Measurements from ENCODE around the gene ABCC4. TPM values are rescaled to one million over a fixed set of nuclear protein-coding genes. Genes with fewer than 3 reads are reported as not detected.

The ABCC4 gene
- total and polyA plus RNA-seq, 10 donors: 1.4 to 21.0 (median 13.3) TPM

DNA sequence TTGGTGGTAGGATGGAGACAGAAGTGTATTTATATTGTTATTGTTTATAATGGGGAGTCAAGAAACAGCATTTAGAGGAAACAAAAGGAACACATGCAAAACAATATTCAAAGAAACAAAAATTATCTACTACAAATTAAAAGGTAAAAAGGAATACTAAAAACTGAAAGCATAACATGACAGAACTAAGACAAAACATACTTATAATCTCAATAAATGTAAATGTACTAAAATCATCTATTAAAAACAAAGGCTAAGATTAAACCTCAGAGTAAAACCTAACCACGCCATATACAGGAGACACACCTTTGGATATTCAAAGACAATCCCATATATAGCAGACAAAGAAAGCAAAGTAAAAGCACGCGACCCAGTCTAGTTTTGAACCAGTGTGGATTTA is 273.6 kb downstream of the ABCC4 start:
- TF ChIP-seq POLR2AphosphoS5 (IDR thresholded peaks at IDR 0.05) (no peak), POLR2A (IDR thresholded peaks at IDR 0.05) (no peak)
- TF ChIP-seq, protein P1, sequence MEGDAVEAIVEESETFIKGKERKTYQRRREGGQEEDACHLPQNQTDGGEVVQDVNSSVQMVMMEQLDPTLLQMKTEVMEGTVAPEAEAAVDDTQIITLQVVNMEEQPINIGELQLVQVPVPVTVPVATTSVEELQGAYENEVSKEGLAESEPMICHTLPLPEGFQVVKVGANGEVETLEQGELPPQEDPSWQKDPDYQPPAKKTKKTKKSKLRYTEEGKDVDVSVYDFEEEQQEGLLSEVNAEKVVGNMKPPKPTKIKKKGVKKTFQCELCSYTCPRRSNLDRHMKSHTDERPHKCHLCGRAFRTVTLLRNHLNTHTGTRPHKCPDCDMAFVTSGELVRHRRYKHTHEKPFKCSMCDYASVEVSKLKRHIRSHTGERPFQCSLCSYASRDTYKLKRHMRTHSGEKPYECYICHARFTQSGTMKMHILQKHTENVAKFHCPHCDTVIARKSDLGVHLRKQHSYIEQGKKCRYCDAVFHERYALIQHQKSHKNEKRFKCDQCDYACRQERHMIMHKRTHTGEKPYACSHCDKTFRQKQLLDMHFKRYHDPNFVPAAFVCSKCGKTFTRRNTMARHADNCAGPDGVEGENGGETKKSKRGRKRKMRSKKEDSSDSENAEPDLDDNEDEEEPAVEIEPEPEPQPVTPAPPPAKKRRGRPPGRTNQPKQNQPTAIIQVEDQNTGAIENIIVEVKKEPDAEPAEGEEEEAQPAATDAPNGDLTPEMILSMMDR (IDR thresholded peaks at IDR 0.05 in 8 of 11, conservative IDR thresholded peaks at IDR 0.05 in 3 of 11): no peak
- Histone ChIP-seq H3K27me3 (replicated peaks in 1 of 7) (no peaks in the 10 kb centered on the region), H3K36me3 (peaks cover 0 to 9% (median 0%) of the 10 kb centered on the region in 6 donors), H3K4me3 (no peak overlapping the region), H3K9me3 (peaks cover 0 to 4% (median 0%) of the 10 kb centered on the region in 8 donors), H3K27ac (no peak overlapping the region), H3K4me1 (no peaks in the 10 kb centered on the region)
- 93 to 98% (median 97%) methylated on average over 3 of the region's 3 CpGs for WGBS, 5 donors
- intact Hi-C loops (cut with DNase I; ENCODE audit: low total_unique reads): no loop called here
- DNase-seq: no peak

DNA sequence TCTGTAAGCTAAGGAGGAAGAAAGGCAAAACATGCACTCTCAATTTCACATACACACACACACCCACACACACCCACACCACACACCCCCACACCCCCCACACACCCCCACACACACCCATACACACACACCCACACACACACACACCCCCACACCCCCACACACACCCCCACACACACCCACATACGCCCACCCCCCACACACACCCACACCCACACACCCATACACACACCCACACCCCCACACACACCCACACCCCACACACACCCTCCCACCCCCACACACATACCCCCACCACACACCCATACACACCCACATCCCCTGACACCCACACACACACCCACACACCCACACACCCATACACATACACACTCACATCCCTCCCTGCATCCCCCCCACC is 276.1 kb downstream of the ABCC4 start:
- no peak for DNase-seq
- 90 to 100% (median 90%) methylated on average over 1 of the region's 1 CpG; no CpG with 5 or more reads in 2 of the 5 donors for WGBS, 5 donors
- no peaks in the 10 kb centered on the region for H3K4me1 ChIP-seq
- H3K36me3 ChIP-seq: peaks cover 0 to 16% (median 0%) of the 10 kb centered on the region in 6 donors
- TF ChIP-seq, protein P1 (IDR thresholded peaks at IDR 0.05 in 8 of 11, conservative IDR thresholded peaks at IDR 0.05 in 3 of 11): no peak
- TF ChIP-seq POLR2AphosphoS5 (IDR thresholded peaks at IDR 0.05) (no peak), POLR2A (IDR thresholded peaks at IDR 0.05) (no peak)
- no peak overlapping the region for H3K27ac ChIP-seq
- peaks cover 0 to 4% (median 0%) of the 10 kb centered on the region in 8 donors for H3K9me3 ChIP-seq
- intact Hi-C loops (cut with DNase I; ENCODE audit: low total_unique reads): no loop called here
- H3K27me3 ChIP-seq (replicated peaks in 1 of 7): no peaks in the 10 kb centered on the region
- no peak overlapping the region for H3K4me3 ChIP-seq

DNA sequence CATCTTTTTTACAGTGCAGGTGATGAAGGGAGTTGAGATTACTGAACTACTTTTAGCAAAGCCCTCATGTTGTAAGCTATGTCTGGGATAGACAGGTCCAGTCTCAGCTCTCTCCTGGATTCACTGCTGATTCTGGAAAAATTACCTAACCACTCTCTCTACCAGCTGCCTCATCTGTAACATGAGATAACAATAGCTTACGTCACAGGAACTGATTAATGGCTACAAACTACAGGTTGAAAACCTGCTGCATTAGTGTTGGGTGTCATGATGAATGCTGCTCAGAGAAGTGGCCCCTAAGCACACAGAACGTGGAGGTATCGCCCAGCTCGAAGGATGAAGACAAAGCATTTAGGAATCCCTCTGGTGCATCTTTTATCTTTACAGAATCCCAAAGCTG is 277.8 kb downstream of the ABCC4 start:
- intact Hi-C loops (cut with DNase I; ENCODE audit: low total_unique reads): no loop called here

DNA sequence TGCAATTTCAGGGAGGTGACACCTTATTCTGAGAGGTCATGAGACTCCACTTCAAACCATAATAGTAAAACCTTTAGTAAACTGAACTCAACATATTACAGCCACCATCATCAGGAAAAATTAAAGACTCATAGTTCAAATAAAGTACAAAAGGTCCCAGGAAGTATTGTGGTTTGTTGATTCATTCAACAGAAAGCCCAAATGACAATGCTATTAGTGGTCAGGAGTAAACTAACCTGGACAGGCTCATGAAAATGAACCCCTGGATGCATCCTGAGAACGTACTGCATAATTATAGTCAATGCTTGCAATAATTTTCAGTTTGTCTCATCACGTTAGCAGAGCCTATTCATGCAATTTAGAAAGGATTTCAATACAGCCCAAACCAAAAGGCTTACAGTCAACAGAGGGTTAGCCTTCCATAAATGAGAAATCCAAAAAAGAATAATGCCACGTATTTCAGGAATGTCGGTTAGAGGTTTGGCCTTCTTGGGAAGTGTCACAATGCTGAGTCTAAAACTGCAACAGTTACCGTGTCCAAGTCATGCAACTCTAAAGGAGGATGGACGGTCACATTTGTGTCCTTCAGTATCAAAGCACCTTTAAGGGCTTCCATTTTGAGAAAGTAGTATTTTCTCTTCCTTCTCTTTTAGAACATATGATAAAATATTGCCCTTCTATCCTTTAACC is 280.8 kb downstream of the ABCC4 start:
- intact Hi-C loops (cut with DNase I; ENCODE audit: low total_unique reads): no loop called here
- Histone ChIP-seq H3K36me3 (peaks cover 0 to 20% (median 0%) of the 10 kb centered on the region in 6 donors), H3K4me3 (no peak overlapping the region), H3K27ac (no peak overlapping the region), H3K9me3 (no peaks in the 10 kb centered on the region), H3K4me1 (no peaks in the 10 kb centered on the region), H3K27me3 (replicated peaks in 1 of 7) (no peaks in the 10 kb centered on the region)
- WGBS, 5 donors: 88 to 97% (median 93%) methylated on average over 6 of the region's 6 CpGs
- TF ChIP-seq POLR2AphosphoS5 (IDR thresholded peaks at IDR 0.05) (no peak), POLR2A (IDR thresholded peaks at IDR 0.05) (no peak)
- TF ChIP-seq, protein P1 (IDR thresholded peaks at IDR 0.05 in 8 of 11, conservative IDR thresholded peaks at IDR 0.05 in 3 of 11): no peak
- DNase-seq: no peak

More for the DNA sequence above, 277.8 kb downstream of the ABCC4 start:
- WGBS, 5 donors: 35 to 95% (median 76%) methylated on average over 4 of the region's 4 CpGs
- Histone ChIP-seq H3K9me3 (peaks cover 0 to 3% (median 0%) of the 10 kb centered on the region in 8 donors), H3K27ac (no peak overlapping the region), H3K4me1 (no peaks in the 10 kb centered on the region), H3K4me3 (no peak overlapping the region), H3K36me3 (peaks cover 0 to 20% (median 0%) of the 10 kb centered on the region in 6 donors), H3K27me3 (replicated peaks in 1 of 7) (no peaks in the 10 kb centered on the region)
- DNase-seq: no peak
- TF ChIP-seq, protein P1 (IDR thresholded peaks at IDR 0.05 in 8 of 11, conservative IDR thresholded peaks at IDR 0.05 in 3 of 11): no peak
- TF ChIP-seq POLR2AphosphoS5 (IDR thresholded peaks at IDR 0.05) (no peak), POLR2A (IDR thresholded peaks at IDR 0.05) (no peak)

Measured in spleen (tissue), 11 donors.